AG08396 (cell line): Measurements from ENCODE around the gene PRRG3.
"Not testable (repeated sequence)": the region's sequence is repeated elsewhere in the genome, so short reads cannot be mapped to it uniquely, and the experiment has no call there.

Experiments
- DNase-seq: peaks from one replicate; pipeline ENCODE4 v3.0.0; 2012; ENCODE audit warnings: low spot score, mixed read lengths

The PRRG3 gene

GRCh38 chrX:151694661-151695582 is at the start of gene PRRG3:
PRRG3 (plus strand) TSS chrX:151695458; CDS start chrX:151698815, 3,357 bp downstream.
- no peak for DNase-seq

- no peak for DNase-seq
Observed at GRCh38 chrX:151675121-151675746, 20.0 kb upstream of the PRRG3 start.

- DNase-seq = no peak
Observed at GRCh38 chrX:151676196-151676595, 19.1 kb upstream of the PRRG3 start.

GRCh38 chrX:151679798-151680402 is 15.4 kb upstream of the PRRG3 start:
- DNase-seq = no peak

- no peak for DNase-seq
Observed at GRCh38 chrX:151680805-151681204, 14.5 kb upstream of the PRRG3 start.

GRCh38 chrX:151687635-151688034 is 7.6 kb upstream of the PRRG3 start:
- DNase-seq = no peak

- no peak for DNase-seq
Observed at GRCh38 chrX:151688695-151689094, 6.6 kb upstream of the PRRG3 start.

- no peak for DNase-seq
Observed at GRCh38 chrX:151692825-151693224, 2.4 kb upstream of the PRRG3 start.

- DNase-seq = no peak
Observed at GRCh38 chrX:151694121-151694520, 1.1 kb upstream of the PRRG3 start.

- DNase-seq = no peak
Observed at GRCh38 chrX:151695583-151696340, 504 bp downstream of the PRRG3 start.

GRCh38 chrX:151697082-151697481 is 1.8 kb downstream of the PRRG3 start:
- not testable (repeated sequence) for DNase-seq

GRCh38 chrX:151697522-151697921 is 2.3 kb downstream of the PRRG3 start:
- DNase-seq = peak; percentile 48

GRCh38 chrX:151698485-151698884 is 3.2 kb downstream of the PRRG3 start:
- DNase-seq = no peak

- no peak for DNase-seq
Observed at GRCh38 chrX:151699746-151700145, 4.5 kb downstream of the PRRG3 start.

GRCh38 chrX:151700581-151700980 is 5.3 kb downstream of the PRRG3 start:
- no peak for DNase-seq

GRCh38 chrX:151701071-151701470 is 5.8 kb downstream of the PRRG3 start:
- no peak for DNase-seq

- no peak for DNase-seq
Observed at GRCh38 chrX:151701531-151701930, 6.3 kb downstream of the PRRG3 start.

GRCh38 chrX:151702026-151702714 is 6.9 kb downstream of the PRRG3 start:
- no peak for DNase-seq

- DNase-seq = no peak
Observed at GRCh38 chrX:151702741-151703340, 7.6 kb downstream of the PRRG3 start.

GRCh38 chrX:151703487-151703886 is 8.2 kb downstream of the PRRG3 start:
- DNase-seq = no peak

- DNase-seq = no peak
Observed at GRCh38 chrX:151704041-151704663, 8.9 kb downstream of the PRRG3 start.
